ENCODE measurements around the gene CARMIL1.
"Not testable (repeated sequence)": the region's sequence is repeated elsewhere in the genome, so short reads cannot be mapped to it uniquely, and the experiment has no call there.

Gene CARMIL1

GRCh38 chr6:25579391-25579883, 300.3 kb downstream of the CARMIL1 start:
- no peak for DNase-seq (ENCODE audit: low read depth)

GRCh38 chr6:25579902-25580495, 300.8 kb downstream of the CARMIL1 start:
- DNase-seq (ENCODE audit: low read depth), result no peak

GRCh38 chr6:25582101-25582500, 302.9 kb downstream of the CARMIL1 start:
- DNase-seq (ENCODE audit: low read depth), result no peak

DNA sequence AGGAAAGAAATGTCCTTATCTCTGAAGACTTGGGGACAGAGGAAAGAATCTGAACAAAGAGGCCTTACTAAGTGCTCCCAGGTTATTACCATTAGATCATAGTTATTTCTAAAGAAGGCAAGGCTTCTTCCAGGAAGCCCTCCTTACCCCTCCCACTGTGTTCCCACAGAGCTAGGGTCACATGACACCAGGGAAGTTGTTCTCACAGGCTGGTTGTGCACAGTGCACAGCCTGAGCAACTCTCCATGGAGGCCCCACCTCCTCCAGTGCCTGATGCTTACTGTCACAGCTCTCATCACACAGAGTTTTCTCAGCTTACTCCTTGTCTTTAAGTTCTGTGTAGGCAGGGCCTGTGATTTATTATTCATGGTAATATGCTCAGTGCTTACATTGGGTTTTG, 303.9 kb downstream of the CARMIL1 start:
- no peak for DNase-seq (ENCODE audit: low read depth)

GRCh38 chr6:25583906-25584305, 304.7 kb downstream of the CARMIL1 start:
- DNase-seq (ENCODE audit: low read depth), result no peak

GRCh38 chr6:25585225-25585624, 306.1 kb downstream of the CARMIL1 start:
- DNase-seq (ENCODE audit: low read depth), result no peak

DNA sequence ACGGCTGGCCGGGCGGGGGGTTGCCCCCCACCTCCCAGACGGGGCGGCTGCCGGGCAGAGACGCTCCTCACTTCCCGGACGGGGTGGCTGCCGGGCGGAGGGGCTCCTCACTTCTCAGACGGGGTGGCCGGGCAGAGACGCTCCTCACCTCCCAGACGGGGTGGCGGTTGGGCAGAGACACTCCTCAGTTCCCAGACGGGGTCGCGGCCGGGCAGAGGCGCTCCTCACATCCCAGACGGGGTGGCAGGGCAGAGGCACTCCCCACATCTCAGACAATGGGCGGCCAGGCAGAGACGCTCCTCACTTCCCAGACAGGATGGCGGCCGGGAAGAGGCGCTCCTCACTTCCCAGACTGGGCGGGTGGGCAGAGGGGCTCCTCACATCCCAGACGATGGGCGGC, 306.9 kb downstream of the CARMIL1 start:
- not testable (repeated sequence) for DNase-seq (ENCODE audit: low read depth)

- no peak for DNase-seq (ENCODE audit: low read depth)
These were observed 307.8 kb downstream of the CARMIL1 start for GRCh38 chr6:25586927-25587326.

GRCh38 chr6:25590986-25591385, 311.8 kb downstream of the CARMIL1 start:
- no peak for DNase-seq (ENCODE audit: low read depth)

GRCh38 chr6:25596928-25597818, 318.0 kb downstream of the CARMIL1 start:
- no peak for DNase-seq (ENCODE audit: low read depth)

DNA sequence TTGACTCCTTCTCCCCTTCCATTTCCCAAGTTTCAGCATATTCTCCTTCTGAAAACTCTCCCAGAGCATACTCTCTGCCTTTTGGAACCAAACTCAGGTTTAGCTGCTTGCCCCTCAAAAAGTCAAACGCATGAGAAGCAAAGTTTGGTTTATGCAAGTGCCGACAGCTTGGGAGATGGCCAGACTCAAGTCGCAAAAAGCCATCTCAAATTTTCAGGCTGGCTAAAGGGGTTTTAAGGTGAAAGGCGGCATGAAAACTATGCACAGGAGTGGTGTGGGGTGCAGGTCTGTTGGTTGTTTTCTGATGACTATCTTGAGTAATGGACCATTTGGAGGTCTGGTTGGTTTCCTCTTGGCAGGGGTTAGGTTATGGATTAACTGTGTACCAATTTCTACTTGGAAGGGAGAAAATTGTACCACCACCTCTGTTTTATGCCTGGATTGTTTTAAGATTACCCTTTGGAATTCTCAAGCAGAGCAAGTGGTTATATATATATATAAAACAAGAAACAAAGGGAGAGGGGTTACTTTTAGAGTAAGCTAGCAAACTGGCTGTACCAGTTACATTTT, 320.4 kb downstream of the CARMIL1 start:
- no peak for DNase-seq (ENCODE audit: low read depth)

GRCh38 chr6:25601800-25602673, 322.9 kb downstream of the CARMIL1 start:
- no peak for DNase-seq (ENCODE audit: low read depth)

DNA sequence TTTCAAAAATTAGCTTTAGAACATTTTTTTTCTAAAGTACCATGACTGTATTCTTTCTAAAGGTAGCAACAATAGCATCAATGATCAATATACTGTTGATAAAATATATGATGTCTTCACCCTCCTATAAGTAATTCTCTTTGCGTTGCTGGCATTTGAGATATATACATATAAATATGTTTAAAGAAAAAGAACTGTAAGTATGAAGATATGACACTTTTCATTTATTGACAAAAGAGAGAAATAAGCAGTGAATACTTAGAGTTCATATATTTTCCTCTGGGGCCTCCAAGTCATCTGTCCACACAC, 323.5 kb downstream of the CARMIL1 start:
- no peak for DNase-seq (ENCODE audit: low read depth)

- no peak for DNase-seq (ENCODE audit: low read depth)
These were observed 324.1 kb downstream of the CARMIL1 start for GRCh38 chr6:25603251-25603650.

- no peak for DNase-seq (ENCODE audit: low read depth)
These were observed 327.0 kb downstream of the CARMIL1 start for GRCh38 chr6:25606151-25606550.

DNA sequence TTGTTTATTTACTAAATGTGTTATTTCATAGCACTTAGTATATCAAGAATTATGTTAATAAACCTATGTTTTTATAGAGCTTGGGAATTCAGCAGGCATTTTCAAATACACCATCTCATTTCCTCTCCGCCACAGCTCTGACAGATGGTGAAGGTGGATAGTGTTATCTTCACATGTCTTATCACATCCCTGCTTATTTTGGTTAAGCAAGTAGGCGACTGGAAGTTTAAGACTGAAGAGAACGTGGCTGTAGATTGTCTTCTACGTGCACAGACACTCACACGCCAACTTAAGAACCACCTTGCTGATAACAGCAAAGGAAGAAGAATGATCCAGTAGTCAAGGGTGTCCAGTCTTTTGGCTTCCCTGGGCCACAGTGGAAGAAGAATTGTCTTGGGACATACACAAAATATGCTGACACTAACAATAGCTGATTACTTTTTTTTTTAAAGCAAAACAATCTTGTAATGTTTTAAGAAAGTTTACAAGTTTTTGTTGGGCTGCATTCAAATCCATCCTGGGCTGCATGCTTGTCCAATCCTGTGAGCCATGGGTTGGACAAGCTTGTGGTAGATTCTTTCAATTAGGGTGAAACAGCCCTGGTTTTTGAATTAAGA, 329.5 kb downstream of the CARMIL1 start:
- DNase-seq (ENCODE audit: low read depth), result no peak

DNA sequence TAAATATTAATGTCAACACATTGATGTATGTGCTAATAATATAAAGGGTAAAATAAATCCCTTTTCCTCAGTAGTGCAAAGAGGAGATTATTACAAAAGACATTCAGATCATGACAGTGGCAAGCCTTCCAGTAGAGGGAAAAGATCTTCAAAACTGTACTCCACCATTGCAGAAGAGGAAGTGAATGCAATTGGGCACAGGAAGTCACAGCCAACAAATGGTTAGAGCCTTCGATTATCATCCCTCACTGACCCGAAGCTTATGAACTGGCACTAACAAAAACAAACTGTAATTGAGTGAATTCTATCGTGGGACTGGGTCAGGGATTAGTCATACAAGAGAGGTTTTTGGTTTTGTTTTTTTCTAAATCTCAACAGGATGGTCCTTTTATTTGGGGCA, 333.5 kb downstream of the CARMIL1 start:
- no peak for DNase-seq (ENCODE audit: low read depth)

DNA sequence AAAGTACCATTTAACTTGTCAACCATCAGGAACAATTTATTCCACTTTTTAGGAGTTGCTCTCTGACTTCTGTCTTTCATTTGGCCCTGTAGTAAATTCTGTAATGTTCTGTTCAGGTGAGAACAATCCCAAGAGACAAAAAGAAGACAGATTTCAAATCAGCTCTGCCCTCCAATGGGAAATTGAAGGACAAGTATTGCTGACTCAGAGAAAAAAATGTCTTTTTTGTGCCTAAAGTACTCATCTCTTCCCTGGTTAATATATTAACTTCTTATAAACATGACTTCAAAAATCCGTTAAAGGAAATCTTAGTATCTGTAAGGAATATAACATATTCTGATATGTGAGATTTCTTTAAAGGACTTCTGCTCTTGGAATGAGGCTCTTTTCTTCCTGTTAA, 334.2 kb downstream of the CARMIL1 start:
- no peak for DNase-seq (ENCODE audit: low read depth)

GRCh38 chr6:25614052-25614451, 334.9 kb downstream of the CARMIL1 start:
- DNase-seq (ENCODE audit: low read depth), result no peak

DNA sequence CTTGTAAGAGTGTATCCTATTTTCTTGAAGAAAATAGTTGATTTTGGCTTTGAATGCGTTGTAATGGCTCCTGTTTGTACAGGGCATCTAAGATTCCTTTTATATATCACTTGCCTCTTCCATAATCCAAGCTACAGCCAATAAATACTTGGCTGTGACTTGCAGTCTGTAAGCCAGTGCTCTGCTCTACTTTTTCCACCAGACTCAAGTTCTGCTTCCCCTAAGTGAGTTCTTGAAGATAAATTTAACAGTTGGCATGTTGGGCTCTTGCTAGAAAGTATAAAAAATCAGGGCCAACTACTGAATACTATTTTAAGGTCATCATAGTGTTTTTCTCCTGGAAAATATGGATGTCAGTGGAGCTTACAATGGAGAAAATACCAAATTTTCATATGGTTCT, 336.3 kb downstream of the CARMIL1 start:
- no peak for DNase-seq (ENCODE audit: low read depth)

GRCh38 chr6:25617997-25618396, 338.8 kb downstream of the CARMIL1 start:
- DNase-seq (ENCODE audit: low read depth), result no peak

DNA sequence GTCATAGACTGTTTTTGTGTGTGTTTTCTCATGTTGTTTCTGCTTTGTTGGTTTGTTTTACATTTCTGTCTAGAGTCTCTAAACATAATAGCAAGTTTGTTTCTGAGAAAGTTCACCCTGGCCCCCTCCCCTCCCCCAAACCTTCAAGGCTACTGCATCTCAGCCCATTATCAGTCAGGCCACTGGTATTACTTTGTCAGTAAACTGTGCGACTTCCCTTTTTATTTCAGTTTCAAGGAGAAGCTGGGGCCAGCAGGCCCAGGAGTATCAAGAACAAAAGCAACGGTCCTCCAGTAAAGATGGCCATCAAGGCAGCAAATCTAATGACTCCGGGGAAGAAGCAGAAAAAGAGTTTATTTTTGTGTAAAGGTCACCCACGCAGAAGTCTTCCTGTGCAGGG, 340.0 kb downstream of the CARMIL1 start:
- DNase-seq (ENCODE audit: low read depth), result no peak
